ENCODE data around the gene RPEL1.

RPEL1 gene

GRCh38 chr10:103282961-103283360 lies 37.3 kb downstream of the RPEL1 start:
- H3K4me3 ChIP-seq (ENCODE audit: low read depth, low read length) = no peak overlapping the region
- TF ChIP-seq CTCF (IDR thresholded peaks at IDR 0.05; ENCODE audit: insufficient read depth, low read length, missing control alignments) = no peak
- ChIA-PET POLR2A (no interaction called here), CTCF (no interaction called here)
- no peak for DNase-seq (ENCODE audit: low read depth, low spot score)

GRCh38 chr10:103284170-103284569 lies 38.5 kb downstream of the RPEL1 start:
- no peak for DNase-seq (ENCODE audit: low read depth, low spot score)
- no peak overlapping the region for H3K4me3 ChIP-seq (ENCODE audit: low read depth, low read length)
- ChIA-PET POLR2A (no interaction called here), CTCF (no interaction called here)
- TF ChIP-seq CTCF (IDR thresholded peaks at IDR 0.05; ENCODE audit: insufficient read depth, low read length, missing control alignments) = no peak

DNA sequence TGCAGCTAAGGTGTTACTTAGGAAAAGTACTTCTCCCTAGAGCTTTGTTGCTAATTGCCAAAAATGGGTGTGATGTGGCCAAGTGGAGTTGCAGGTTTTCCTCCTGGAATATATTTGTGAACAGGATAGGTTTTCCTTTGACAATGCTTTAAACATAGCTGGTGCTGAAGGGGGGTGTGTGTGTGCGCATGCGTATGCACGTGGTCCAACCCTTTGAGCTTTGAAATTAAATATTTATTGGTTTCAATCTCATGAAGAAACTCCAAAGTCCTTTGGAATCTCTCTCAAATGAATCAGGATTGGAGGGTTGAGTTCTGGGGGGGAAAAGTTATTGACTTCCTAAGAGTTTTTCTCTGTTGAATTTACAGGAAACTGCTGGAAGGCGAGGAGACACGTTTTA lies 42.3 kb downstream of the RPEL1 start:
- CTCF ChIA-PET = interaction anchor here (1.7 kb wide), 1 partner anchor 8 kb away, joined by 4 read pairs; no protein-coding TSS in a partner anchor
- DNase-seq (ENCODE audit: low read depth, low spot score) = no peak
- H3K4me3 ChIP-seq (ENCODE audit: low read depth, low read length) = no peak overlapping the region
- TF ChIP-seq CTCF (IDR thresholded peaks at IDR 0.05; ENCODE audit: insufficient read depth, low read length, missing control alignments) = no peak
- POLR2A ChIA-PET = no interaction called here

DNA sequence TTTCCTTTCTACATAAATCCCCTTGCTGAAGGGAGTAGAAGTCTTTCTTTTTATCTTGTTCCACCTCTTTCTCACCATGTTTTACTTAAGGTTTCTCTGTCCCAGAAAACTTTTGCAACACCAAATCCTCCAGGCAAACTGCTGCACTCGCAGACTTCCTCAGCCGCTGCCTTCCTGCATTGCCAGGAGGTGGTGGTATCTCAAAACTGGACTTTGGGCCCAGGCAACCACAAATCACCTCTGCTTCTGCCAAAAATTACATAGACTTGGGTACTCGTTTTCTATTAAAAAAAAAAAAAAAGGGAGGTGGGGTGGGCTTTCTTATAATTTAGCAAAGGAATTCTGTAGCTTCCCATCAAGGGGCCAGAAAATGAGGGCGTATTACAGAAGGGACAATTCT lies 45.9 kb downstream of the RPEL1 start:
- no peak for DNase-seq (ENCODE audit: low read depth, low spot score)
- H3K4me3 ChIP-seq (ENCODE audit: low read depth, low read length) = no peak overlapping the region
- TF ChIP-seq CTCF (IDR thresholded peaks at IDR 0.05; ENCODE audit: insufficient read depth, low read length, missing control alignments) = no peak
- CTCF ChIA-PET = interaction anchor here (1.2 kb wide), 1 partner anchor 13 kb away, joined by 4 read pairs; no protein-coding TSS in a partner anchor
- POLR2A ChIA-PET = interaction anchor here (0.6 kb wide), 1 partner anchor 13 kb away, joined by 3 read pairs; no protein-coding TSS in a partner anchor

- TF ChIP-seq CTCF (IDR thresholded peaks at IDR 0.05; ENCODE audit: insufficient read depth, low read length, missing control alignments) = no peak
- no peak overlapping the region for H3K4me3 ChIP-seq (ENCODE audit: low read depth, low read length)
- peak; percentile 63 for DNase-seq (ENCODE audit: low read depth, low spot score)
- POLR2A ChIA-PET = interaction anchor here (0.8 kb wide), 1 partner anchor 8 kb away, joined by 3 read pairs; no protein-coding TSS in a partner anchor
- CTCF ChIA-PET = interaction anchor here (1.1 to 1.7 kb wide), 3 partner anchors 8 to 38 kb away, joined by 3 to 4 read pairs (median 3); no protein-coding TSS in a partner anchor
Measured at GRCh38 chr10:103295374-103296015, 49.8 kb downstream of the RPEL1 start.
